A549 (cell line): ENCODE data around the gene RABEP1.
"Not testable (repeated sequence)": the region's sequence is repeated elsewhere in the genome, so short reads cannot be mapped to it uniquely, and the experiment has no call there.

ENCODE experiments used
- BCL3 ChIP-seq: fragments of >200 bp; sonication (Bioruptor Twin); formaldehyde crosslinking; IDR thresholded peaks from 3 replicates; pipeline ENCODE4 v1.6.1; 2016
- CHD4 ChIP-seq: fragments of 200-600 bp; sonication (generic); IDR thresholded peaks from 2 replicates; pipeline ENCODE4 v1.6.1; 2016; ENCODE audit warnings: antibody characterized with exemption, mild to moderate bottlenecking, borderline replicate concordance
- CTCF ChIP-seq: fragments of >200 bp; sonication (Bioruptor Twin); formaldehyde crosslinking; IDR thresholded peaks from 3 replicates; pipeline ENCODE4 v1.5.1; 2016
- EP300 ChIP-seq, 2 experiments: fragments of >200 bp; sonication (Bioruptor Twin); formaldehyde crosslinking; IDR thresholded peaks; 2 replicates in 1 of 2; 3 replicates in 1 of 2; pipeline ENCODE4 v1.6.1; 2016 to 2017
- JUN ChIP-seq, 2 experiments: fragments of >200 bp; sonication (Bioruptor Twin); formaldehyde crosslinking; IDR thresholded peaks; 2 replicates in 1 of 2; 3 replicates in 1 of 2; pipeline ENCODE4 v1.6.1; 2016 to 2017
- PBX3 ChIP-seq: IDR thresholded peaks from 2 replicates; pipeline ENCODE4 v1.6.1; 2012
- POLR2A ChIP-seq: IDR thresholded peaks from 2 replicates; pipeline ENCODE4 v1.6.1; 2012; ENCODE audit warnings: mild to moderate bottlenecking, low read length
- SMC3 ChIP-seq: fragments of >200 bp; sonication (Bioruptor Twin); formaldehyde crosslinking; IDR thresholded peaks from 3 replicates; pipeline ENCODE4 v1.6.1; 2018; ENCODE audit warnings: inconsistent platforms
- USF2 ChIP-seq: fragments of 450-650 bp; IDR thresholded peaks from 2 replicates; pipeline ENCODE4 v1.6.1; 2014; ENCODE audit warnings: antibody characterized with exemption

GRCh38 chr17:5233492-5233891 is 48.6 kb upstream of the RABEP1 start:
- not testable (repeated sequence) for TF ChIP-seq EP300 (IDR thresholded peaks at IDR 0.05); CTCF; BCL3; USF2; JUN (IDR thresholded peaks at IDR 0.05); CHD4; POLR2A; PBX3; SMC3
